ENCODE data around the gene SLC11A1.

SLC11A1 gene

GRCh38 chr2:218381916-218382366, at the start of gene SLC11A1:
TSS of gene SLC11A1 (plus strand) at chr2:218382273. CDS start at chr2:218382369, 96 bp downstream.
- H3K4me3 ChIP-seq (ENCODE audit: low read depth, low read length) = no peak within 1 kb of the TSS

GRCh38 chr2:218332288-218332687, 49.8 kb upstream of the SLC11A1 start:
- no peak overlapping the region for H3K4me3 ChIP-seq (ENCODE audit: low read depth, low read length)

GRCh38 chr2:218332920-218333645, 49.0 kb upstream of the SLC11A1 start:
- H3K4me3 ChIP-seq (ENCODE audit: low read depth, low read length) = no peak overlapping the region

GRCh38 chr2:218334531-218334930, 47.5 kb upstream of the SLC11A1 start:
- no peak overlapping the region for H3K4me3 ChIP-seq (ENCODE audit: low read depth, low read length)

- no peak overlapping the region for H3K4me3 ChIP-seq (ENCODE audit: low read depth, low read length)
Observed at GRCh38 chr2:218340656-218341055, 41.4 kb upstream of the SLC11A1 start.

GRCh38 chr2:218341381-218341780, 40.7 kb upstream of the SLC11A1 start:
- H3K4me3 ChIP-seq (ENCODE audit: low read depth, low read length) = no peak overlapping the region

GRCh38 chr2:218342837-218343236, 39.2 kb upstream of the SLC11A1 start:
- no peak overlapping the region for H3K4me3 ChIP-seq (ENCODE audit: low read depth, low read length)

- no peak overlapping the region for H3K4me3 ChIP-seq (ENCODE audit: low read depth, low read length)
Observed at GRCh38 chr2:218343591-218343990, 38.5 kb upstream of the SLC11A1 start.

GRCh38 chr2:218344090-218344754, 37.9 kb upstream of the SLC11A1 start:
- H3K4me3 ChIP-seq (ENCODE audit: low read depth, low read length) = no peak overlapping the region

- no peak overlapping the region for H3K4me3 ChIP-seq (ENCODE audit: low read depth, low read length)
Observed at GRCh38 chr2:218344755-218345417, 37.2 kb upstream of the SLC11A1 start.

- no peak overlapping the region for H3K4me3 ChIP-seq (ENCODE audit: low read depth, low read length)
Observed at GRCh38 chr2:218345491-218346236, 36.4 kb upstream of the SLC11A1 start.

- H3K4me3 ChIP-seq (ENCODE audit: low read depth, low read length) = no peak overlapping the region
Observed at GRCh38 chr2:218347172-218347571, 34.9 kb upstream of the SLC11A1 start.

- no peak overlapping the region for H3K4me3 ChIP-seq (ENCODE audit: low read depth, low read length)
Observed at GRCh38 chr2:218354045-218354444, 28.0 kb upstream of the SLC11A1 start.

GRCh38 chr2:218354850-218355443, 27.1 kb upstream of the SLC11A1 start:
- H3K4me3 ChIP-seq (ENCODE audit: low read depth, low read length) = no peak overlapping the region

GRCh38 chr2:218357236-218358177, 24.6 kb upstream of the SLC11A1 start:
- no peak overlapping the region for H3K4me3 ChIP-seq (ENCODE audit: low read depth, low read length)

GRCh38 chr2:218360453-218360852, 21.6 kb upstream of the SLC11A1 start:
- no peak overlapping the region for H3K4me3 ChIP-seq (ENCODE audit: low read depth, low read length)

GRCh38 chr2:218362606-218363005, 19.5 kb upstream of the SLC11A1 start:
- no peak overlapping the region for H3K4me3 ChIP-seq (ENCODE audit: low read depth, low read length)

GRCh38 chr2:218363736-218364135, 18.3 kb upstream of the SLC11A1 start:
- no peak overlapping the region for H3K4me3 ChIP-seq (ENCODE audit: low read depth, low read length)

- H3K4me3 ChIP-seq (ENCODE audit: low read depth, low read length) = no peak overlapping the region
Observed at GRCh38 chr2:218364196-218364595, 17.9 kb upstream of the SLC11A1 start.

Data from iPS-11a (cell line).